HUES48 (cell line): ENCODE results near the gene ANKRD11.

Experiments
- H3K27ac ChIP-seq: one replicate; pipeline ENCODE4 v1.7.0; 2013; ENCODE audit warnings: low read depth, low read length, inconsistent platforms
- H3K27me3 ChIP-seq: 2 replicates; pipeline ENCODE4 v1.6.1; 2013; ENCODE audit warnings: mild to moderate bottlenecking, low read length; ENCODE audit not compliant: control insufficient read depth, insufficient read depth
- H3K36me3 ChIP-seq: 2 replicates; pipeline ENCODE4 v1.6.1; 2013; ENCODE audit warnings: low read length; ENCODE audit not compliant: control insufficient read depth, insufficient read depth
- H3K4me1 ChIP-seq: 2 replicates; pipeline ENCODE4 v1.6.1; 2013; ENCODE audit warnings: mild to moderate bottlenecking, low read length; ENCODE audit not compliant: control insufficient read depth, insufficient read depth
- H3K4me3 ChIP-seq: 2 replicates; pipeline ENCODE4 v1.5.1; 2013; ENCODE audit warnings: mild to moderate bottlenecking, low read depth, low read length
- H3K9ac ChIP-seq: 2 replicates; pipeline ENCODE4 v1.6.1; 2013; ENCODE audit warnings: mild to moderate bottlenecking, low read depth, low read length, moderate library complexity
- H3K9me3 ChIP-seq: 2 replicates; pipeline ENCODE4 v1.6.1; 2013; ENCODE audit warnings: low read length; ENCODE audit not compliant: control insufficient read depth, insufficient read depth

The ANKRD11 gene

GRCh38 chr16:89315791-89316581 is 174.4 kb downstream of the ANKRD11 start:
- H3K27me3 ChIP-seq = no peaks in the 10 kb centered on the region
- peaks cover 26% of the 10 kb centered on the region for H3K36me3 ChIP-seq
- no peak overlapping the region for H3K27ac ChIP-seq
- H3K4me3 ChIP-seq = no peak overlapping the region
- H3K4me1 ChIP-seq = peaks cover 26% of the 10 kb centered on the region
- H3K9me3 ChIP-seq = no peaks in the 10 kb centered on the region
- no peak overlapping the region for H3K9ac ChIP-seq

- Histone ChIP-seq H3K27me3 (no peaks in the 10 kb centered on the region), H3K4me3 (no peak overlapping the region), H3K4me1 (peaks cover 20% of the 10 kb centered on the region), H3K9me3 (no peaks in the 10 kb centered on the region), H3K27ac (no peak overlapping the region), H3K9ac (no peak overlapping the region), H3K36me3 (peaks cover 31% of the 10 kb centered on the region)
Observed at GRCh38 chr16:89315271-89315670, 175.1 kb downstream of the ANKRD11 start.

DNA sequence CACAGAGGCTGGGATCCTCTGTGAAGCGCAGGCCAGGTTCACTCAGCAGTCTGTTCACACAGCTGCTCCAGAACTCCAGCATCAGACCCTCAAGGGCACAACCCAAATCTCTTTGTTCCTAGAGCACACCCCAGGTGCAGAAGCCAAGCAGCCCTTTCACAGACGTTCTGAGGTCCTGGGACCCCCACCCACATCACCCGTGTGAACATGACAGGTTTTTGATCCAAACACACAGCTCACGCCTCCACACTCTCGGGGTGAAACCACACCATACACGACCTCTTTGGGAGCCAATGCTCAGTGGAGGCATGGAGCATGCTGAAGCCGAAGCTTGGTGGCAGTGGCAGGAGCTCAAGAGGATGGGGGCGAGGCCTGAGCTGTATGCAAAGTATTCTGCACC is 175.5 kb downstream of the ANKRD11 start:
- H3K9me3 ChIP-seq = no peaks in the 10 kb centered on the region
- H3K9ac ChIP-seq = no peak overlapping the region
- no peak overlapping the region for H3K27ac ChIP-seq
- peaks cover 32% of the 10 kb centered on the region for H3K36me3 ChIP-seq
- H3K4me3 ChIP-seq = no peak overlapping the region
- peaks cover 17% of the 10 kb centered on the region for H3K4me1 ChIP-seq
- H3K27me3 ChIP-seq = no peaks in the 10 kb centered on the region

DNA sequence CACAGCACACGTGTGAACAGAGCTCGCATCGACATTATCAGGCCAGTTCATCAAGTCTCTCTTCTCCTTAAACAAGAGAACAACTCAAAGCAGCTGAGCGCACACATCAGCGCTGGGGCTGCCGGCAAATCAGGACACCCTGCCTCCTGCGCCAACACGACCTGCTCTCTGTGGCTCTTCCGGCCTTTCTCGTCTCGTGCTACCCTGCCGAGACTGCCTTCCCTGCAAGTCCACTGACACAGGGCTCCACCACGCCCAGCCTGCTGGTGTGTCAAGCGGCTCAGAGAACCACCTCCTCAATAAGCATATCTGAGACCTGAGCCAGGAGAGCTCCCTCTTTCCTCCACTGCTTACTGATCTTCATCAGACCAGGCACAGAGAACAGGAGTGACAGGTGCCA is 176.0 kb downstream of the ANKRD11 start:
- no peak overlapping the region for H3K9ac ChIP-seq
- no peaks in the 10 kb centered on the region for H3K27me3 ChIP-seq
- no peak overlapping the region for H3K27ac ChIP-seq
- H3K9me3 ChIP-seq = no peaks in the 10 kb centered on the region
- H3K36me3 ChIP-seq = peaks cover 32% of the 10 kb centered on the region
- H3K4me1 ChIP-seq = peaks cover 17% of the 10 kb centered on the region
- H3K4me3 ChIP-seq = no peak overlapping the region

DNA sequence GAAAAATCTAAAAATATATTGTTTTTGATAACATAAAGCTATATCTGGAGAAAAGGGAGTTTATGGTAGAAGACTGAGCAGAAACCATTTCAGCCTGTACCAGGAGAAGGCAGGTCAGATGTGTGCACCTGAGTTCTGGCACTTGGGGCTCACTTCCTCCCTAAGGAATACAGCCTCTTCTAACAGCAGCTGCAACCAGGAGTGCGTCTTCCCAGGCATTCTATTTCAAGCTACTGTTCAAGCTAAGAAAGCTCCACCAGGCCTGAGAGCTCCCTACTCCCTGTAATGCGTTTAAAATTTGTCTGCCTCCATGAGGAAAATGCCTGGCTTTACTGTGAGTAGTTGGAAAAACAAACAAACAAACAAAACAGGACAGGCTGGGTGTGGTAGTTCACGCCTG is 176.8 kb downstream of the ANKRD11 start:
- no peak overlapping the region for H3K27ac ChIP-seq
- no peak overlapping the region for H3K9ac ChIP-seq
- H3K27me3 ChIP-seq = no peaks in the 10 kb centered on the region
- peaks cover 17% of the 10 kb centered on the region for H3K4me1 ChIP-seq
- peaks cover 32% of the 10 kb centered on the region for H3K36me3 ChIP-seq
- H3K4me3 ChIP-seq = no peak overlapping the region
- H3K9me3 ChIP-seq = no peaks in the 10 kb centered on the region

- Histone ChIP-seq H3K27ac (no peak overlapping the region), H3K36me3 (peaks cover 32% of the 10 kb centered on the region), H3K9ac (no peak overlapping the region)
Observed at GRCh38 chr16:89312598-89313299, 177.6 kb downstream of the ANKRD11 start.

DNA sequence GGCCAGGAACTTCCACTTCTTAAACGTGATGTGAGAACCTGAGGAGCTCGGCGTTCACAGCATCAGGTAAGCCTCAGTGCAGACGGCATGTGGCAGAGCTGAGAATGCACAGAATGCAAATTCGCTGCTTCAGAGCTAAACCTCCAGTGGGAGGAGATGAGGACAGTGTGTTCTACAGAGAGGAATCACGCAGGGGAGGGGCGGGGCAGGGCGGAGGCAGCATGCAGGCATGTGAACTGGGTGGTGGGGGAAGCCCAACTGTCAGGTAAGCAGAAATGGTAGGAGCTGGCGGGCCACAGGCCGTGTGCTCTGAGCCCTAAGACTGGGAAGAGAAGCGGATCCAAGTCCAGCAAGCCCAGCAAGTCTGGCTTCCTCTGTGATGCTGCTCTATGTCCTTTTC is 178.2 kb downstream of the ANKRD11 start:
- no peak overlapping the region for H3K9ac ChIP-seq
- H3K9me3 ChIP-seq = no peaks in the 10 kb centered on the region
- no peak overlapping the region for H3K4me3 ChIP-seq
- H3K36me3 ChIP-seq = peaks cover 32% of the 10 kb centered on the region
- no peak overlapping the region for H3K27ac ChIP-seq
- no peaks in the 10 kb centered on the region for H3K27me3 ChIP-seq
- H3K4me1 ChIP-seq = peaks cover 13% of the 10 kb centered on the region

More at GRCh38 chr16:89312598-89313299, 177.6 kb downstream of the ANKRD11 start:
- no peaks in the 10 kb centered on the region for H3K9me3 ChIP-seq
- H3K4me3 ChIP-seq = no peak overlapping the region
- H3K27me3 ChIP-seq = no peaks in the 10 kb centered on the region
- H3K4me1 ChIP-seq = peaks cover 13% of the 10 kb centered on the region

DNA sequence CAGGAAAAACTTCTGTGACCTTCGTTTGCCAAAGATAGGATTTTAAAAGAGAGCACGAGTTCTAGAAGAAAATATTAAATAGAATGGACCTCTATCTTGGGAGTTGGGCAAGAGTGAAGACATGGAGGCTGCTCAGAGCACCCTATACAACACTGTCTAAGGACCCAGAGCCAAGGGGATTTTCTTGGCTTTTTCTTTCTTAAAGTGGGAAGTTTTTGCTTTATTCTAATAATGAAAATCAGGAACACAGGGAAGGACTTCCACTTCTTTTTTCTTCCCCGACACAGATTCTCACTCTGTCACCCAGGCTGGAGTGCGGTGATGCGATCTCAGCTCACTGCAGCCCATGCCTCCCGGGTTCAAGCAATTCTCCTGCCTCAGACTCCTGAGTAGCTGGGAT is 178.7 kb downstream of the ANKRD11 start:
- Histone ChIP-seq H3K36me3 (peaks cover 32% of the 10 kb centered on the region), H3K4me1 (peaks cover 12% of the 10 kb centered on the region), H3K4me3 (no peak overlapping the region), H3K27me3 (no peaks in the 10 kb centered on the region), H3K27ac (no peak overlapping the region), H3K9ac (no peak overlapping the region), H3K9me3 (no peaks in the 10 kb centered on the region)

DNA sequence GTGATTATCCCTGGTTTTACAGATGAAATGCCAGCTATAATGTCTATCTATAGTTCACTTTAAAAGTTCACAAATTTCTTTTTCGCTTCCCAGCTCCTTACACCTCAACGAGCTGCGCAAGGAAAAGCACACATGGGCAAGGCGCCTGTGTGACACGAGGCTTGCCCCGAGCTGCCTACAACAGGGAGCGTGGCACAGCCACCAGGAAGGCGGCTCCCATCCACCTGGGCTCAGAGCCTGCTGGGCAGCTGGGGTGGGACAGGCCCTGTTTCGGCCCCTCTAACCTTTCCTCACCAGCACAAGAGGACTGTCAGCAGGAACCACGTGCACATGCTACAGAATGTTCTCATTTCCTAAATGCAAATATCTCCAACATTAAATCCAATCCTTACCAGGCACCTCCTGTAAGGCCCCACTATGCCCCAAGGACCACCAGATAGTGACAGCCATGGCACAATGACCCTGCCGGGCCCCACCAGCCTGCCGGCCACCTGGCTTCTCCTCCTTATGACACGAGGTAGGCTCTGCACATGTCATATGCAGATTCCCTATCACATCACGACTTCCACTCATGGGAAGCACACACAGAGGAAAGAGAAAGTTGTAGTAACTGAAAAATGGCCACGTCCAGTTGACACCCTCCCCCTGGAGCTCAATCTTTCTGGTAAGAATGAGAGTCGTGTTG is 180.8 kb downstream of the ANKRD11 start:
- Histone ChIP-seq H3K4me1 (peaks cover 4% of the 10 kb centered on the region; the same call in 1 of the 2 replicates), H3K9ac (no peak overlapping the region), H3K36me3 (peaks cover 30% of the 10 kb centered on the region), H3K9me3 (no peaks in the 10 kb centered on the region), H3K27me3 (no peaks in the 10 kb centered on the region), H3K27ac (no peak overlapping the region), H3K4me3 (no peak overlapping the region)

GRCh38 chr16:89308391-89309333 is 181.7 kb downstream of the ANKRD11 start:
- H3K4me1 ChIP-seq = no peaks in the 10 kb centered on the region
- no peak overlapping the region for H3K27ac ChIP-seq
- H3K9ac ChIP-seq = no peak overlapping the region
- H3K36me3 ChIP-seq = peaks cover 39% of the 10 kb centered on the region
- H3K4me3 ChIP-seq = no peak overlapping the region
- H3K9me3 ChIP-seq = no peaks in the 10 kb centered on the region
- H3K27me3 ChIP-seq = no peaks in the 10 kb centered on the region
